ENCODE results near the gene CARMIL3.
A peak's percentile ranks its signal among the peaks of the same experiment; 100 is the strongest.
"Not testable (repeated sequence)": the region's sequence is repeated elsewhere in the genome, so short reads cannot be mapped to it uniquely, and the experiment has no call there.

CARMIL3 gene

GRCh38 chr14:24037658-24038037 is 14.2 kb upstream of the CARMIL3 start:
- no peak for DNase-seq

- no peak for DNase-seq
Observed at GRCh38 chr14:24038686-24039085, 13.1 kb upstream of the CARMIL3 start.

GRCh38 chr14:24040692-24041091 is 11.1 kb upstream of the CARMIL3 start:
- DNase-seq, result no peak

GRCh38 chr14:24042746-24043145 is 9.1 kb upstream of the CARMIL3 start:
- peak; percentile 56 for DNase-seq

GRCh38 chr14:24049002-24049401 is 2.8 kb upstream of the CARMIL3 start:
- not testable (repeated sequence) for DNase-seq

- DNase-seq, result not testable (repeated sequence)
Observed at GRCh38 chr14:24050753-24051152, 1.1 kb upstream of the CARMIL3 start.

- DNase-seq, result no peak
Observed at GRCh38 chr14:24051176-24051788, 527 bp upstream of the CARMIL3 start.

GRCh38 chr14:24052656-24053547 is 1.1 kb downstream of the CARMIL3 start:
- DNase-seq, result no peak

GRCh38 chr14:24053548-24054323 is 1.9 kb downstream of the CARMIL3 start:
- no peak for DNase-seq

GRCh38 chr14:24054324-24054641 is 2.5 kb downstream of the CARMIL3 start:
- DNase-seq, result no peak

- no peak for DNase-seq
Observed at GRCh38 chr14:24054646-24055045, 2.8 kb downstream of the CARMIL3 start.

- DNase-seq, result no peak
Observed at GRCh38 chr14:24055971-24056799, 4.4 kb downstream of the CARMIL3 start.

- no peak for DNase-seq
Observed at GRCh38 chr14:24056800-24057184, 5.0 kb downstream of the CARMIL3 start.

- no peak for DNase-seq
Observed at GRCh38 chr14:24057271-24057670, 5.5 kb downstream of the CARMIL3 start.

GRCh38 chr14:24057867-24058259 is 6.1 kb downstream of the CARMIL3 start:
- DNase-seq, result no peak

- DNase-seq, result peak; percentile 85
Observed at GRCh38 chr14:24058260-24058950, 6.6 kb downstream of the CARMIL3 start.

- no peak for DNase-seq
Observed at GRCh38 chr14:24058951-24059475, 7.2 kb downstream of the CARMIL3 start.

GRCh38 chr14:24059841-24060388 is 8.1 kb downstream of the CARMIL3 start:
- no peak for DNase-seq

GRCh38 chr14:24060443-24060842 is 8.6 kb downstream of the CARMIL3 start:
- DNase-seq, result no peak

- no peak for DNase-seq
Observed at GRCh38 chr14:24060984-24061913, 9.4 kb downstream of the CARMIL3 start.
